CD14-positive monocyte (primary cell): ENCODE data around the gene AMPD3. TPM values are rescaled to one million over a fixed set of nuclear protein-coding genes. Genes with fewer than 3 reads are reported as not detected.

Experiments
- DNase-seq, 3 donors: peaks; one replicate each; pipeline ENCODE4 v3.0.0-alpha.2; 2011 to 2022
- H2AFZ ChIP-seq: 2 replicates; pipeline ENCODE4 v1.6.0; 2012; ENCODE audit warnings: mild to moderate bottlenecking, low read depth, low read length, inconsistent platforms; ENCODE audit not compliant: insufficient read depth, poor library complexity, severe bottlenecking
- H3K27ac ChIP-seq, 2 donors: 1 replicate in 1 of 2; 2 replicates in 1 of 2; pipeline ENCODE4 v1.5.1; 2012 to 2013; ENCODE audit warnings: low read length in 2 of 2, control low read depth in 1 of 2, inconsistent platforms in 1 of 2, low read depth in 1 of 2, mild to moderate bottlenecking in 1 of 2
- H3K27me3 ChIP-seq, 2 donors: one replicate each; pipeline versions ENCODE4 v1.6.0 to v1.6.1; 2011 to 2013; ENCODE audit warnings: low read length in 2 of 2; ENCODE audit not compliant: control insufficient read depth in 2 of 2, insufficient read depth in 2 of 2
- H3K36me3 ChIP-seq, 2 donors: replicated peaks in 1 of 2; 1 replicate in 1 of 2; 2 replicates in 1 of 2; pipeline versions ENCODE4 v1.5.1 to v1.6.1; 2012 to 2013; ENCODE audit warnings: low read length in 2 of 2, control low read depth in 1 of 2, inconsistent platforms in 1 of 2, mild to moderate bottlenecking in 1 of 2; ENCODE audit not compliant: insufficient read depth in 2 of 2, control insufficient read depth in 1 of 2
- H3K4me1 ChIP-seq, 2 donors: 1 replicate in 1 of 2; 2 replicates in 1 of 2; pipeline versions ENCODE4 v1.5.1 to v1.6.1; 2012 to 2013; ENCODE audit warnings: low read length in 2 of 2, control low read depth in 1 of 2, inconsistent platforms in 1 of 2, mild to moderate bottlenecking in 1 of 2, moderate library complexity in 1 of 2; ENCODE audit not compliant: insufficient read depth in 2 of 2, control insufficient read depth in 1 of 2
- H3K4me2 ChIP-seq: replicated peaks from 2 replicates; pipeline ENCODE3; 2012; ENCODE audit warnings: low read length, moderate library complexity, mild to moderate bottlenecking; ENCODE audit not compliant: poor library complexity, severe bottlenecking; ENCODE audit errors: extremely low read depth
- H3K4me3 ChIP-seq, 3 experiments: fragments of 200-600 bp in 1 of 3; sonication (generic) in 1 of 3; replicated peaks in 1 of 3; 1 replicate in 2 of 3; 2 replicates in 1 of 3; pipeline ENCODE4 v1.5.1; 2011 to 2013; ENCODE audit warnings: low read length in 3 of 3, mild to moderate bottlenecking in 3 of 3, control low read depth in 2 of 3, low read depth in 2 of 3, inconsistent platforms in 1 of 3, moderate library complexity in 1 of 3
- H3K79me2 ChIP-seq: 2 replicates; pipeline ENCODE4 v1.6.0; 2012; ENCODE audit warnings: mild to moderate bottlenecking, control low read depth, inconsistent platforms, low read length, moderate library complexity; ENCODE audit not compliant: insufficient read depth
- H3K9ac ChIP-seq: 2 replicates; pipeline ENCODE4 v1.6.0; 2017; ENCODE audit warnings: low read length, mild to moderate bottlenecking; ENCODE audit not compliant: insufficient read depth, poor library complexity, severe bottlenecking
- H3K9me3 ChIP-seq, 2 donors: replicated peaks in 1 of 2; 1 replicate in 1 of 2; 2 replicates in 1 of 2; pipeline versions ENCODE4 v1.5.1 to v1.6.1; 2012 to 2013; ENCODE audit warnings: low read length in 2 of 2, control low read depth in 1 of 2; ENCODE audit not compliant: control insufficient read depth in 1 of 2, insufficient read depth in 1 of 2
- H4K20me1 ChIP-seq: 2 replicates; pipeline ENCODE4 v1.6.0; 2012; ENCODE audit warnings: mild to moderate bottlenecking, low read length, control low read depth, moderate library complexity; ENCODE audit not compliant: insufficient read depth
- H3K27ac Mint-ChIP-seq, 7 donors: one replicate each; pipeline ENCODE4 v1.8.0; 2020; ENCODE audit warnings: mild to moderate bottlenecking in 7 of 7, mixed read lengths in 7 of 7, moderate library complexity in 6 of 7, inconsistent platforms in 2 of 7
- H3K27me3 Mint-ChIP-seq, 3 donors: one replicate each; pipeline ENCODE4 v1.8.0; 2021 to 2022; ENCODE audit warnings: low read depth in 3 of 3, mild to moderate bottlenecking in 3 of 3, mixed read lengths in 3 of 3, moderate library complexity in 3 of 3, inconsistent platforms in 1 of 3
- H3K36me3 Mint-ChIP-seq, 2 donors: one replicate each; pipeline ENCODE4 v1.8.0; 2020; ENCODE audit warnings: mixed read lengths in 2 of 2, inconsistent platforms in 1 of 2, mild to moderate bottlenecking in 1 of 2
- H3K4me1 Mint-ChIP-seq: one replicate; pipeline ENCODE4 v1.8.0; 2020; ENCODE audit warnings: mild to moderate bottlenecking, mixed read lengths
- H3K4me3 Mint-ChIP-seq, 2 donors: one replicate each; pipeline ENCODE4 v1.8.0; 2020; ENCODE audit warnings: mild to moderate bottlenecking in 2 of 2, mixed read lengths in 2 of 2, moderate library complexity in 1 of 2
- H3K9me3 Mint-ChIP-seq, 7 donors: one replicate each; pipeline ENCODE4 v1.8.0; 2020 to 2022; ENCODE audit warnings: mixed read lengths in 7 of 7, mild to moderate bottlenecking in 6 of 7, moderate library complexity in 6 of 7, inconsistent platforms in 2 of 7
- CTCF ChIP-seq: fragments of 200-600 bp; IDR thresholded peaks from one replicate; pipeline ENCODE4 v1.8.0; 2022; ENCODE audit warnings: antibody characterized with exemption, mild to moderate bottlenecking
- WGBS: methylation state at CpG from one replicate; pipeline ENCODE4 v1.1.5; 2013; ENCODE audit warnings: missing lambda C conversion rate; ENCODE audit not compliant: insufficient coverage; 5-methylcytosine and 5-hydroxymethylcytosine counted together
- intact Hi-C, 2 donors: fragments of 100-400 bp; cut with micrococcal nuclease; formaldehyde crosslinking; loops; one replicate each; pipeline versions ENCODE4 v1.15.0 to v1.15.1; 2023
- polyA plus RNA-seq, 3 donors: library from polyadenylated mRNA; depleted of rRNA in 1 of 3; unstranded in 2 of 3; stranded (reverse) in 1 of 3; fragments of 300-500 nt in 2 of 3; fragments of >200 nt in 1 of 3; fragmentation: Illumina TruSeq in 2 of 3; gene quantifications; 1 replicate in 2 of 3; 2 replicates in 1 of 3; pipeline ENCODE4 v1.2.3, GENCODE V29; 2012 to 2021

Gene AMPD3
- polyA plus RNA-seq, 3 donors: 10.5 to 24.3 (median 14.3) TPM

GRCh38 chr11:10515418-10515817 lies 60.4 kb downstream of the AMPD3 start:
- Histone ChIP-seq H4K20me1 (no peaks in the 10 kb centered on the region), H3K4me1 (no peaks in the 10 kb centered on the region), H2AFZ (no peak overlapping the region), H3K9me3 (no peaks in the 10 kb centered on the region), H3K36me3 (peaks cover 47 to 70% of the 10 kb centered on the region in 2 donors), H3K4me2 (no peak overlapping the region), H3K27ac (no peak overlapping the region), H3K9ac (no peak overlapping the region), H3K27me3 (no peaks in the 10 kb centered on the region), H3K4me3 (no peak overlapping the region), H3K79me2 (no peaks in the 10 kb centered on the region)
- H3K36me3 Mint-ChIP-seq: peaks cover 52 to 61% of the 10 kb centered on the region in 2 donors
- TF ChIP-seq CTCF: no peak
- WGBS: no CpG with 5 or more reads among the region's 3 CpGs
- H3K4me3 Mint-ChIP-seq: no peak overlapping the region
- H3K9me3 Mint-ChIP-seq: no peaks in the 10 kb centered on the region
- DNase-seq: no peak
- H3K27ac Mint-ChIP-seq: no peak overlapping the region
- no peaks in the 10 kb centered on the region for H3K27me3 Mint-ChIP-seq
- H3K4me1 Mint-ChIP-seq: peaks cover 5% of the 10 kb centered on the region
- intact Hi-C loops: loop anchor here in 1 of 2 donors (10.0 kb wide), 1 partner anchor 219 kb away; no protein-coding TSS in a partner anchor

- H3K4me1 ChIP-seq: no peaks in the 10 kb centered on the region
- no peaks in the 10 kb centered on the region for H3K9me3 ChIP-seq
- no peak overlapping the region for H3K4me3 ChIP-seq
- TF ChIP-seq CTCF: no peak
- H3K36me3 ChIP-seq: peaks cover 67 to 88% of the 10 kb centered on the region in 2 donors
- H4K20me1 ChIP-seq: no peaks in the 10 kb centered on the region
- H3K27me3 Mint-ChIP-seq: no peaks in the 10 kb centered on the region
- H3K27me3 ChIP-seq: no peaks in the 10 kb centered on the region
- DNase-seq: no peak
- H3K36me3 Mint-ChIP-seq: peaks cover 62 to 71% of the 10 kb centered on the region in 2 donors
- H3K4me1 Mint-ChIP-seq: peaks cover 3% of the 10 kb centered on the region
- H3K27ac ChIP-seq: no peak overlapping the region
- H3K9ac ChIP-seq: no peak overlapping the region
- no peaks in the 10 kb centered on the region for H3K9me3 Mint-ChIP-seq
- no peak overlapping the region for H3K27ac Mint-ChIP-seq
- H3K79me2 ChIP-seq: no peaks in the 10 kb centered on the region
- no peak overlapping the region for H3K4me2 ChIP-seq
- no peak overlapping the region for H2AFZ ChIP-seq
- intact Hi-C loops: loop anchor here in 1 of 2 donors (10.0 kb wide), 1 partner anchor 217 kb away; no protein-coding TSS in a partner anchor
- H3K4me3 Mint-ChIP-seq: no peak overlapping the region
Measured at GRCh38 chr11:10518123-10518522, 63.1 kb downstream of the AMPD3 start.
